GM19035 (cell line): ENCODE measurements around the gene LYZL1.
"Not testable (repeated sequence)": the region's sequence is repeated elsewhere in the genome, so short reads cannot be mapped to it uniquely, and the experiment has no call there.

Experiments used
- ATAC-seq: cut with Tn5 transposase; IDR thresholded peaks from one replicate; pipeline ENCODE4 v1.9.1; 2021; ENCODE audit not compliant: unreplicated experiment

The LYZL1 gene

DNA sequence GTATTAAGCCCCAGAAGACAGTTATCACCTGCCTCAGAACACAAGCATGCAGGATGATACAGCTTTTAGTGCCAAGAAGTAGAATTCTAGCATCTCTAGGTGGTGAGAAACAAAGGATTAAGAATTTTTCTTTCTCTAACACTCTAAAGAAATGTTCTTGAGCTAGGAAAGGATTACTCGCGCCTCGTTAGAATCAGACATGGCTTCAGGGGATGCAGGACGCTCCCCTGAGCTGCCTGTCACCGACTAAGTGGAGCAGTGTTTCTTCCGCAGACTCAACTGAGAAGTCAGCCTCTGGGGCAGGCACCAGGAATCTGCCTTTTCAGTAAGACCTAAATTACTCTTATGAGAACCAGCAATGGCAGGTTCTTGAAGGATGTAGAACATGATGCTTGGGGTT lies at the start of gene LYZL1:
Gene LYZL1 (plus strand): TSS at position 165 of the 400 bp plus-strand sequence. CDS start 2,798 bp downstream, outside the sequence.
- ATAC-seq, result not testable (repeated sequence)

DNA sequence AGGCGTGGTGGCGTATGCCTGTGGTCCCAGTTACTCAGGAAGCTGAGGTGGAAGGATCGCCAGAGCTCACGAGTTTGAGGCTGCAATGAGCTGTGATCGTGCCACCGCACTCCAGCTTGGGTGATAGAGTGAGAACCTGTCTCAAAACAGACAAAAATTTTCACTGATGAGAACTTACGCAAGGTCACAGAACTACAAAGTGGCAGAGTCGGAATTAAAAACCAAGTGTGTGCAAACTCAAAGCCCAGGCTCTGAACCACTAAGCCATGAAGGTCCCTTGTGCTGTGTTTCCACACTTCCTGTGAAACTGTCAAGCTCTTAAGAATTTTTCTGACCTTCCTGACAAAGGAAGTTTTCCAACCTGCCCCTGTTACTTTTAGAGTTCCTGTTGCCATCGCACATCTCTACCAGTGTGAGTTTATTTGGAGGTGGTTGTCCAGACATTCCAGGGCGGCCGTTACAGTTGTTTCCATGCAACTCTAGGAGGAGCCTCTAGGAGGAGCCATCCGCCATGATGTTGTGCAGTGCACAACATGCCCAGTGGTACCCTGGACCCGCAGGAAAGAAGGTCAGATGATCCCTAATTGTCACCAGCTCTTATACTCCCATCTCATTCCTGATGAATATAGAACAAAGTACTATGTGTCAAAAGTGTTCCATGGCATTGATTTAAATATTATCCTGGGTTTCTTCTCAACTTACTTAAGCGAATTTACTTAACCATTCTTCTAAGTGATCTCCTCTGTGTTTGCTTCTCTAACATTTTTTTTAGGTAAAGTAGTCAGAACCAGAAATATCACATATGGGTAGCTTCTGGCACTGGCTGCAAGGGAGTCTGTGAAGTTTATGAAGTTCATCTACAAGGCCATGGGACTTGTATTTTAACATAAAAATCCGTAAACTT lies 49.0 kb upstream of the LYZL1 start:
- no peak for ATAC-seq

- no peak for ATAC-seq
These were observed 47.7 kb upstream of the LYZL1 start for GRCh38 chr10:29240986-29241660.

DNA sequence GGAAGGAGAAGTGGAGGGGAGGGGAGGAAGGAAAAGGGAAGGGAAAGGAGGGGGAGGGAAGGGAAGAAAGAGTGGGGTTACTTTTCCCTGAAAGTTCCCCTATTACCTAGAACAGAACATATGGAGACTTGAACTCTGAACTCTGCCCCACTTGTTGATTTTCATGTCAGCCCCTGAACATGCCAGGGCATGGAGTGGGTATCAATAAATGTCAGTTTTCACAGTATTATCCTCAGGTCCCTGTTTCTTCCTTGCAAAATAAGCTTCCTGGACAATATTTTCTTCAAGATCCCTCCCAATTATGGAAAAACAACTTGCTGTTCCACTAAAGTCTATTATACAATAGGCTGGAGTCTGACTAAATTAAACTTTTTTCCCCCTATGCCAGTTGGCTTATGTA lies 46.9 kb upstream of the LYZL1 start:
- no peak for ATAC-seq

DNA sequence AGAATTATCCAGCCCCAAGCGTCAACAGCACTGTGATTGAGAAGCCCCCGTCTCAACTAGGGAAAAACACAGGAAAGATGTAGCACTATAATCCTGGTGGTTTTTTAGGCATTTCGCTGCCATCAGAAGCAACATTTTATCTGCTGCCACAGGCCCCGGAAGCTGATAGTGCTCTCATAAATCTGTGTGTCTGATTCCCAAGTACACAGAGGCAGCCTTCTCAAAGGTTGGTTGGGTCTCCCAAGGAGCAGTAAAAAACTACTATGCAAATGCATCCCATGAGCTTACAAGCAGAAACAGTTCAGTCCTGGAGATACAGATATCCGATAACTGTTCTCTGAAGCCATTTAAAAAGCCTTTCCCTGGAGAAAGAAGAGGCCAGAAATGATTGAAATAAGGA lies 45.8 kb upstream of the LYZL1 start:
- no peak for ATAC-seq

- ATAC-seq, result no peak
These were observed 45.1 kb upstream of the LYZL1 start for GRCh38 chr10:29243750-29244149.

DNA sequence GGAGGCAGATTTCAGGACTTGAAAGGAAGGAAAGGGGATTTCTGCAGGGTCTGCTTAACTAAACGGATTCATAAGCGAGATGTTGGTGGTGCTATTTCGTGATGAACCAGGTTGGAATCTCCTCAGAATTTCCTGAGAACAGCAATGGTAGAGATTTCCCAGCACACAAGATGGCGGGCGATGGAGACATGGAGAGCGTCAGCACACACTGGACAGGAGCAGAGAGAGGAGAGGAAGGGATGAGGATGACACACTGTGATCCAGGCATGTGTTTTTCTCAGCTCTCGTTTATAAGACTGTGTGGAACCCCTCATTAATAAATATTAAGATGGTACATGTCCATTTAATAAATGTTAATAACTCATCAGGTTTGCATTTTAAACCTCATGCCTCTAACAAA lies 43.9 kb upstream of the LYZL1 start:
- no peak for ATAC-seq

- no peak for ATAC-seq
These were observed 43.4 kb upstream of the LYZL1 start for GRCh38 chr10:29245476-29245875.

DNA sequence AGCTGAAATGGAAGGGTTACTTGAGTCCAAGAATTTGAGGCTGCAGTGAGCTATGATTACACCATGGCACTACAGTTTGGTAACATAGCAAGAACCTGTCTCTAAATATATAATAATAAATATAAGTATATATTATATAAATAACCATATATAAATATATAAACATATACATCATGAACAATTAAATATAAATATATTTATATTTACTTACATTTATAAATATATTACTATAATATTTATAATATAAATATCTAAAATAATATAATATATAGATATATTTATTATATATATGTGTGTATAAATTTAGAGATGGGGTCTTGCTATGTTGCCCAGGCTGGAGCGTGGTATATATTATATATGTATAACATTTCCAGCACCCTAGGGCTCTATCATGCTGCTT lies 42.4 kb upstream of the LYZL1 start:
- no peak for ATAC-seq

DNA sequence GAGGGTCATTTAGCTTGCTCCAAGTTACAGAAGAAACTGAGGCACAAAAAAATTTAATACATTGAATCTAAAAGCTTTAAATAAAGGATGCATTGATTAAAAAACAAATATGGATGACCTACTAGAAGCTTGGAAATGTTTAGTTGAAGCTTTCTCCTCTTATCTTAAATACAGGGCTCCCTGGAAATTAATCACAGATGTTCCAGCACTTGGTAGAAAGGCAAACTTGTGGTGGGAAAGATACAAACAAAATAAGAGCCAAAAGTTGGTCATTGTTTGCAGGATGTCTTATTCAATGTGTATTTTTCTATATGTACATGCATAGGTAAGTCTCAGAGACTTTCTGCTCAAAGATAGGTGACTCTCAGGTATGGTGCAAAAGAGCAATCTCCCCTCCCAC lies 40.7 kb upstream of the LYZL1 start:
- no peak for ATAC-seq

DNA sequence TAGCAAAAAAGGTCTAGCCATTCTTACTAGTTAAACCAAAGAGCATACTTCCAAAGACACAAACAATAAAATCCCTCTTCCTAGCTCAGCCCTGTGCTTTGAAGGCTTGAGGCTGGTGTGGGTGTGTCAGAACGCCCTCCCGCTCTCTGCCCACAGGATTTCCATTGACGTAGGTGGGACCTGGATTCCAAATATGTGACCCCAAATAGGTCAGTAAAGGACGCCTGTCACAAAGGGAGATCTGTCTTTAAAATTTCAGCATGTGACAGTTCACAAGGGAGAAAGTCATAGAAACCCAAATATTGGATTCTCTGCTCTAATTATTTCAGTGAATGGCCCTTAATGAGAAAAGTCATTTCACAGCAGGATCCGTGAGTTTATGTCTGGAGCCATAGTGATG lies 39.9 kb upstream of the LYZL1 start:
- ATAC-seq, result no peak

- ATAC-seq, result no peak
These were observed 38.8 kb upstream of the LYZL1 start for GRCh38 chr10:29250066-29250465.

DNA sequence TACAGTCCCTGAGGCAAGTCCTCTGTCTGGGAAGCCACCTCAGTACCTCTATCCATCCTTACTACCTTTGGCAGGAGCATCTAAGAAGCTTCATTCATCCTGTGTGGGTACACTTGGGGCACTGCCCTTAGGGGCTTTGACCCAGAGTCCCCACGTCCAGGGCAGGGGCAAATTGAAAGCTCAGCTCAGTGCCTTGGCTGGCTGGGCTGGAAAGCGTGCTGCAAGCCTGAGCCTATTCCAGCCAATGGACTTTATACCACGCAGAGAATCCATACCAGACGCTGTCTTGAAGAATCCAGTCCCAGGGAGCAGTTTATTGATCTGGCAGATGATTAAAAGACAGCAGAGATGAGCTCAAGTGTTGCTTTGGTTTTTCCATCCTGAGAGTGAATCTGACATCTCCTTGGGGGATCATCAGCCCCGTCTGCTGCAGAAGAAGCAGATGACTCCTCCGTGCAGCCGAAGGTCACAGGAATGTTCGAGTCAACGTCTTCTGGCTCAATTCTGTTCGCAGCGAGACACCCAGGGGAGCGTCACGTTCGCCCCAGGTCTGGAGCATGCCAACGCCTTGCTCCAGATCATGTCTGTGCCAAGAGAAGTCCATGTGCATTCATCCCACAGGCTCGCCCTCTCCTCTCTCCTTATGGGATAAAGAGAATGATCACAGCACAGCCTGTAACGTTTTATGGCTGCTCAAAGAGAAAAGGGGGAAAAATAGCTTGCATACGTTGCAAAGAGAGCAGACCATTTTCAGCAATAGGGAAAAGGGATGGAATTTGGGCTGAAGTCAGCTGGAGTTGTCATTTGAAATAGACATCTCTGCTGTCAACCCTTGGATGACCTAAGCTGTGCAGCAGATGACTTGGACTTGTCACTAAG lies 35.8 kb upstream of the LYZL1 start:
- ATAC-seq, result no peak

GRCh38 chr10:29253690-29254029 lies 35.2 kb upstream of the LYZL1 start:
- no peak for ATAC-seq

GRCh38 chr10:29254123-29255046 lies 34.5 kb upstream of the LYZL1 start:
- ATAC-seq, result no peak

DNA sequence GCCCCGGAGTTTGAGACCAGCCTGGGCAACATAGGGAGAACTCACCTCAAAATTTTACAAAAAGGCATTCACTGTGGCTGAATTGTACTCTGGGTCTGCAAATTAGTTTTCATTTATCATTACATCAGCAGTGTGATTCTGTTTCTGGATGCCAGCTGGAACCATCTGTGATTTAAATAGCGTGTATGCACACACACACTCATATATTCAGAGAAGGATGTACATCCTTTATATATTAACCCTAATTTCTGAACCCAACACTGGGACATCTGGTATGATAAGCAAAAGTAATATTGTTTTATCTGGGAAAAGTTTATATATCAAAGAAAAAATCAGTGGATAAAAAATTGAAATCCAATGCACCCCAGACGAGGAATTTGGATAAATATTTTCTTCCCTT lies 33.8 kb upstream of the LYZL1 start:
- ATAC-seq, result no peak

- no peak for ATAC-seq
These were observed 32.9 kb upstream of the LYZL1 start for GRCh38 chr10:29256019-29256418.

DNA sequence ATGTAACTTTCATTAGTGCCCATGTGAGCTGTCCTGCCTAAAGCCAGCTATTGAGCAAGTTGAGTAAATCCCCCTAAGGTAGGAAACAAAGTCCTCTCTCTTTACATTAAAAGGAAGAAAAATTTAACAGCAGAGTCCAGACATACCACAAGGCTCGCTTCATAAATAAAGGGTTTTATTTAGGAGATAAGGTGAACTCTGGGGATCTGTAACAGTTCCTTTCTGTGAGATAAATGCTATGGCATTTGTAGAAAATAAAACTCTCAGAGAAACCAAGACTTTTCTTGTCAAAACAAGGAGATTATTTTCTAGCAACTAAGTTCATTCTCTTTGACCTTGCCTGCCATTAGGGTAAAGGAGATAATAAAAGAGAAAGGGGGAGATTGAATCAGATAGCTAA lies 32.3 kb upstream of the LYZL1 start:
- ATAC-seq, result no peak

- ATAC-seq, result no peak
These were observed 31.6 kb upstream of the LYZL1 start for GRCh38 chr10:29257106-29257783.

DNA sequence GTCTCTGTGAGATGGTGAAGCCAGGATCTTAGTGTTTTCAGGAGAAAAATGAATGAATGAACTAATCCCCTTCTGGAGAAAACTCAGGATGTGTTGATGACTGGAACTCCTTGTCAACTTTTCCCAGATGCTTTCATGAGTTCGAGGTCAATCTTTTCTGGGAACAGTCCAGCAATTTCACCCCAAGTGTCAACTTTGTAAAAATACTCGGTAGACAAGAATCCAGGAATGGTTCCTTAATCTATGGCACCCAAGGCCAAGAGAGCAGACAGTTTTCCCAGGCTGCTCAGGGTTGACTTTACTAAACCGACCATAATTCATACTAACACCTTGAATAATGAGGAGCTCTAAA lies 31.1 kb upstream of the LYZL1 start:
- ATAC-seq, result no peak
